HG02759 (cell line): Measurements from ENCODE around the gene SEC24D.

Experiments
- ATAC-seq: cut with Tn5 transposase; IDR thresholded peaks from one replicate; pipeline ENCODE4 v1.9.1; 2021; ENCODE audit warnings: mild to moderate bottlenecking, moderate library complexity; ENCODE audit not compliant: unreplicated experiment

The SEC24D gene

GRCh38 chr4:118843237-118843636 lies 7.3 kb upstream of the SEC24D start:
- no peak for ATAC-seq

- no peak for ATAC-seq
Observed at GRCh38 chr4:118842055-118842454, 6.1 kb upstream of the SEC24D start.

GRCh38 chr4:118839221-118839927 lies 3.4 kb upstream of the SEC24D start:
- no peak for ATAC-seq

GRCh38 chr4:118837121-118837507 lies 1.2 kb upstream of the SEC24D start:
- ATAC-seq, result no peak

- peak; percentile 46 for ATAC-seq
Observed at GRCh38 chr4:118836301-118837120, 585 bp upstream of the SEC24D start.

GRCh38 chr4:118834960-118835569 lies 861 bp downstream of the SEC24D start:
- ATAC-seq, result peak; percentile 55

GRCh38 chr4:118834070-118834469 lies 1.9 kb downstream of the SEC24D start:
- ATAC-seq, result no peak

- ATAC-seq, result no peak
Observed at GRCh38 chr4:118833192-118833820, 2.6 kb downstream of the SEC24D start.

- no peak for ATAC-seq
Observed at GRCh38 chr4:118829107-118829506, 6.8 kb downstream of the SEC24D start.

GRCh38 chr4:118826723-118827444 lies 9.0 kb downstream of the SEC24D start:
- ATAC-seq, result peak; percentile 48

GRCh38 chr4:118825799-118826198 lies 10.1 kb downstream of the SEC24D start:
- peak; percentile 68 for ATAC-seq

- ATAC-seq, result no peak
Observed at GRCh38 chr4:118824141-118824540, 11.8 kb downstream of the SEC24D start.

- ATAC-seq, result no peak
Observed at GRCh38 chr4:118823471-118823870, 12.5 kb downstream of the SEC24D start.

GRCh38 chr4:118821590-118822293 lies 14.2 kb downstream of the SEC24D start:
- ATAC-seq, result no peak

- ATAC-seq, result no peak
Observed at GRCh38 chr4:118817178-118817930, 18.6 kb downstream of the SEC24D start.

- no peak for ATAC-seq
Observed at GRCh38 chr4:118816538-118817177, 19.3 kb downstream of the SEC24D start.

GRCh38 chr4:118814891-118815290 lies 21.0 kb downstream of the SEC24D start:
- ATAC-seq, result no peak

- no peak for ATAC-seq
Observed at GRCh38 chr4:118814058-118814457, 21.9 kb downstream of the SEC24D start.

GRCh38 chr4:118813561-118813960 lies 22.4 kb downstream of the SEC24D start:
- no peak for ATAC-seq
